Peyer's patch (tissue), 4 donors: ENCODE data around the gene KISS1.

Experiments used
- POLR2A ChIP-seq, 2 donors: fragments of 450-650 bp; IDR thresholded peaks; one replicate each; pipeline ENCODE4 v1.5.1; 2017; ENCODE audit warnings: antibody characterized with exemption in 2 of 2, mild to moderate bottlenecking in 2 of 2, moderate library complexity in 2 of 2
- TF ChIP-seq, protein P1 (sequence below), 6 experiments: fragments of 450-650 bp in 4 of 6; fragments of 200-600 bp in 2 of 6; sonication (generic) in 1 of 6; IDR thresholded peaks; one replicate each; pipeline ENCODE4 v1.5.1; 2017 to 2019; ENCODE audit warnings: antibody characterized with exemption in 6 of 6, mild to moderate bottlenecking in 3 of 6, moderate library complexity in 1 of 6

DNA sequence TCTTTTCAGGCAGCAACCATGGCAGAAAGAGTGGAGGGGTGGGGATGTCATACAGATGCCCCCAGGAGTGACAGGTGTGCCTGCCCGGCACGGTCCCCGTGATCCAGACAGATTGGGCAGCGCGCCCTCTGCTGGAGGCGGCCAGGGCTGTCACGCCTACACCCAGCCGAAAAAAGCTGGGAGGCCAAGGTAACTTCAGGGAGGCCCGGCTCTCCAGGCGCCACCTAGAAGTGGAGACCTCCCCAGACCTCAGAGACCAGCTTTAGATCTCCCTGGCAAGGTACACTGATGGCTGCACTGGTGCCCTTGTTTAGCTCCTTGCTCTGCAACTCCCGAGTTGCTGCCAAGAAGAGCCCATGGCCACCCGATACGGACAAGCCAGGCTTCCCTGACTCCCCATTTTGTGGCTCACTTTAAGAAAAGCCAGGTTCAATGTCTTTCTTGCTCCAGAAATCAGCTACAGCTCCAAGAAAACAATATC lies 10.9 kb upstream of the KISS1 start:
- no peak for TF ChIP-seq POLR2A (IDR thresholded peaks at IDR 0.05)
- TF ChIP-seq, protein P1, sequence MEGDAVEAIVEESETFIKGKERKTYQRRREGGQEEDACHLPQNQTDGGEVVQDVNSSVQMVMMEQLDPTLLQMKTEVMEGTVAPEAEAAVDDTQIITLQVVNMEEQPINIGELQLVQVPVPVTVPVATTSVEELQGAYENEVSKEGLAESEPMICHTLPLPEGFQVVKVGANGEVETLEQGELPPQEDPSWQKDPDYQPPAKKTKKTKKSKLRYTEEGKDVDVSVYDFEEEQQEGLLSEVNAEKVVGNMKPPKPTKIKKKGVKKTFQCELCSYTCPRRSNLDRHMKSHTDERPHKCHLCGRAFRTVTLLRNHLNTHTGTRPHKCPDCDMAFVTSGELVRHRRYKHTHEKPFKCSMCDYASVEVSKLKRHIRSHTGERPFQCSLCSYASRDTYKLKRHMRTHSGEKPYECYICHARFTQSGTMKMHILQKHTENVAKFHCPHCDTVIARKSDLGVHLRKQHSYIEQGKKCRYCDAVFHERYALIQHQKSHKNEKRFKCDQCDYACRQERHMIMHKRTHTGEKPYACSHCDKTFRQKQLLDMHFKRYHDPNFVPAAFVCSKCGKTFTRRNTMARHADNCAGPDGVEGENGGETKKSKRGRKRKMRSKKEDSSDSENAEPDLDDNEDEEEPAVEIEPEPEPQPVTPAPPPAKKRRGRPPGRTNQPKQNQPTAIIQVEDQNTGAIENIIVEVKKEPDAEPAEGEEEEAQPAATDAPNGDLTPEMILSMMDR (IDR thresholded peaks at IDR 0.05) = peak; percentile 55 to 85 (median 76)
